ENCODE measurements around the gene GIGYF1.

- TF ChIP-seq CTCF (conservative IDR thresholded peaks at IDR 0.05; ENCODE audit: low read depth, low read length) (no peak), EZH2 (IDR thresholded peaks at IDR 0.05; ENCODE audit: borderline replicate concordance, low read depth, low read length, poor library complexity, severe bottlenecking) (no peak)
These were observed 6.8 kb downstream of the GIGYF1 start for GRCh38 chr7:100687261-100687660.
